HEK293 (cell line): ENCODE measurements around the gene GNL2.

Experiments used
- ATF2 ChIP-seq: fragments of 450-650 bp; formaldehyde crosslinking; IDR thresholded peaks from 2 replicates; pipeline ENCODE4 v1.5.1; 2016; ENCODE audit warnings: missing biosample characterization, missing genetic modification characterization, low read depth
- MEIS1 ChIP-seq: sonication (generic); formaldehyde crosslinking; IDR thresholded peaks from 2 replicates; pipeline ENCODE4 v1.8.1; 2022; ENCODE audit warnings: missing genetic modification reagents, mild to moderate bottlenecking, borderline replicate concordance
- PBX3 ChIP-seq: sonication (generic); formaldehyde crosslinking; IDR thresholded peaks from 2 replicates; pipeline ENCODE4 v1.8.1; 2022; ENCODE audit warnings: mild to moderate bottlenecking, moderate library complexity, missing genetic modification reagents
- RBAK ChIP-seq: fragments of 450-650 bp; formaldehyde crosslinking; IDR thresholded peaks from 2 replicates; pipeline ENCODE4 v1.5.1; 2016; ENCODE audit warnings: missing biosample characterization, missing genetic modification characterization
- REST ChIP-seq: fragments of 450-650 bp; formaldehyde crosslinking; IDR thresholded peaks from 2 replicates; pipeline ENCODE4 v1.5.1; 2016; ENCODE audit warnings: missing biosample characterization, missing genetic modification characterization
- SALL2 ChIP-seq: fragments of 450-650 bp; formaldehyde crosslinking; IDR thresholded peaks from 2 replicates; pipeline ENCODE4 v1.5.0; 2017; ENCODE audit warnings: missing biosample characterization, mild to moderate bottlenecking, missing genetic modification characterization, borderline replicate concordance
- TCF7L2 ChIP-seq: IDR thresholded peaks from 2 replicates; pipeline ENCODE4 v1.6.1; 2011; ENCODE audit warnings: low read depth, mild to moderate bottlenecking, inconsistent platforms, low read length, moderate library complexity, borderline replicate concordance
- TRIM28 ChIP-seq: IDR thresholded peaks from 2 replicates; pipeline ENCODE4 v1.6.1; 2011; ENCODE audit warnings: low read length, control low read depth, borderline replicate concordance
- ZBTB20 ChIP-seq: fragments of 450-650 bp; formaldehyde crosslinking; IDR thresholded peaks from 2 replicates; pipeline ENCODE4 v1.5.1; 2016; ENCODE audit warnings: missing biosample characterization, missing genetic modification characterization
- ZBTB49 ChIP-seq: fragments of 450-650 bp; formaldehyde crosslinking; IDR thresholded peaks from 2 replicates; pipeline ENCODE4 v1.5.1; 2016; ENCODE audit warnings: missing biosample characterization, missing genetic modification characterization, low read depth
- ZFP37 ChIP-seq: fragments of 450-650 bp; formaldehyde crosslinking; IDR thresholded peaks from 2 replicates; pipeline ENCODE4 v1.5.1; 2016; ENCODE audit warnings: missing biosample characterization, missing genetic modification characterization
- ZNF140 ChIP-seq: fragments of 450-650 bp; formaldehyde crosslinking; IDR thresholded peaks from 2 replicates; pipeline ENCODE4 v1.5.1; 2016; ENCODE audit warnings: missing biosample characterization, missing genetic modification characterization
- ZNF16 ChIP-seq: fragments of 450-650 bp; formaldehyde crosslinking; IDR thresholded peaks from 2 replicates; pipeline ENCODE4 v1.5.1; 2016; ENCODE audit warnings: low read depth, missing biosample characterization, missing genetic modification characterization
- ZNF292 ChIP-seq: fragments of 450-650 bp; formaldehyde crosslinking; IDR thresholded peaks from 2 replicates; pipeline ENCODE4 v1.5.1; 2016; ENCODE audit warnings: low read depth, missing biosample characterization, missing genetic modification characterization, borderline replicate concordance
- ZNF341 ChIP-seq: fragments of 450-650 bp; formaldehyde crosslinking; IDR thresholded peaks from 2 replicates; pipeline ENCODE4; 2016; ENCODE audit warnings: low read depth, missing biosample characterization, missing genetic modification characterization
- ZNF416 ChIP-seq: fragments of 450-650 bp; formaldehyde crosslinking; IDR thresholded peaks from 2 replicates; pipeline ENCODE4 v1.5.1; 2016; ENCODE audit warnings: missing biosample characterization, missing genetic modification characterization
- ZNF514 ChIP-seq: fragments of 450-650 bp; formaldehyde crosslinking; IDR thresholded peaks from 2 replicates; pipeline ENCODE4 v1.5.1; 2016; ENCODE audit warnings: missing biosample characterization, missing genetic modification characterization
- ZNF548 ChIP-seq: fragments of 450-650 bp; formaldehyde crosslinking; IDR thresholded peaks from 2 replicates; pipeline ENCODE4 v1.5.1; 2016; ENCODE audit warnings: missing biosample characterization, missing genetic modification characterization
- ZNF558 ChIP-seq: fragments of 450-650 bp; formaldehyde crosslinking; IDR thresholded peaks from 2 replicates; pipeline ENCODE4 v1.5.1; 2016; ENCODE audit warnings: missing biosample characterization, missing genetic modification characterization
- ZNF571 ChIP-seq: fragments of 450-650 bp; formaldehyde crosslinking; IDR thresholded peaks from 2 replicates; pipeline ENCODE4 v1.5.0; 2017; ENCODE audit warnings: missing biosample characterization, missing genetic modification characterization
- ZNF596 ChIP-seq: fragments of 450-650 bp; IDR thresholded peaks from 2 replicates; pipeline ENCODE4 v1.5.0; 2018; ENCODE audit warnings: missing biosample characterization, mild to moderate bottlenecking, missing genetic modification characterization, moderate library complexity
- ZNF600 ChIP-seq: fragments of 450-650 bp; formaldehyde crosslinking; IDR thresholded peaks from 2 replicates; pipeline ENCODE4 v1.5.1; 2016; ENCODE audit warnings: missing biosample characterization, missing genetic modification characterization
- ZNF626 ChIP-seq: fragments of 450-650 bp; sonication (Bioruptor Pico); formaldehyde crosslinking; IDR thresholded peaks from 2 replicates; pipeline ENCODE4 v1.5.1; 2018; ENCODE audit warnings: missing biosample characterization, missing genetic modification characterization, inconsistent platforms
- ZNF639 ChIP-seq: fragments of 450-650 bp; formaldehyde crosslinking; IDR thresholded peaks from 2 replicates; pipeline ENCODE4 v1.5.1; 2016; ENCODE audit warnings: missing biosample characterization, missing genetic modification characterization
- ZNF645 ChIP-seq: fragments of 450-650 bp; formaldehyde crosslinking; IDR thresholded peaks from 2 replicates; pipeline ENCODE4; 2016; ENCODE audit warnings: missing biosample characterization, missing genetic modification characterization
- ZNF654 ChIP-seq: fragments of 450-650 bp; formaldehyde crosslinking; IDR thresholded peaks from 2 replicates; pipeline ENCODE4 v1.5.1; 2016; ENCODE audit warnings: low read depth, missing biosample characterization, missing genetic modification characterization
- ZNF658 ChIP-seq: fragments of 450-650 bp; formaldehyde crosslinking; IDR thresholded peaks from 2 replicates; pipeline ENCODE4; 2016; ENCODE audit warnings: missing biosample characterization, missing genetic modification characterization
- ZNF707 ChIP-seq: fragments of 450-650 bp; formaldehyde crosslinking; IDR thresholded peaks from 2 replicates; pipeline ENCODE4 v1.5.1; 2016; ENCODE audit warnings: missing biosample characterization, missing genetic modification characterization
- ZNF792 ChIP-seq: fragments of 450-650 bp; formaldehyde crosslinking; IDR thresholded peaks from 2 replicates; pipeline ENCODE4 v1.5.1; 2016; ENCODE audit warnings: missing biosample characterization, missing genetic modification characterization

GNL2 gene

GRCh38 chr1:37553927-37554808, 41.6 kb downstream of the GNL2 start, which contains the start of gene SNIP1 (continued):
- TF ChIP-seq MEIS1 (CRISPR knock-in tag) (no peak), ZNF548 (peak; percentile 100), REST (no peak), ZNF639 (tag by site-specific recombination) (peak; percentile 65; the same call in 1 of the 2 replicates), ZNF658 (tag by site-specific recombination) (no peak), ZNF645 (tag by site-specific recombination) (no peak), ZNF514 (tag by site-specific recombination) (no peak), ZNF558 (tag by site-specific recombination) (peak; percentile 77), ZNF600 (peak; percentile 43), ZBTB49 (tag by site-specific recombination) (no peak), ZNF792 (no peak), TRIM28 (0 out of 2 replicates have a peak, but pooled peaks have one; percentile 18), ZNF707 (tag by site-specific recombination) (no peak), SALL2 (tag by site-specific recombination) (no peak), ZNF292 (tag by site-specific recombination) (no peak), ZNF416 (tag by site-specific recombination) (no peak), ZNF571 (no peak), ZBTB20 (tag by site-specific recombination) (no peak), ZNF596 (tag by site-specific recombination) (no peak), ZFP37 (tag by site-specific recombination) (0 out of 2 replicates have a peak, but pooled peaks have one; percentile 41), RBAK (tag by site-specific recombination) (no peak), ZNF140 (no peak), TCF7L2 (no peak), ZNF341 (tag by site-specific recombination) (peak; percentile 58), ZNF16 (tag by site-specific recombination) (no peak), ZNF654 (no peak), ZNF626 (tag by site-specific recombination) (no peak), PBX3 (CRISPR knock-in tag) (no peak), ATF2 (tag by site-specific recombination) (no peak)
